GM23338 (cell line): Measurements from ENCODE around the gene PLD1. TPM values are rescaled to one million over a fixed set of nuclear protein-coding genes. Genes with fewer than 3 reads are reported as not detected.

ENCODE experiments used
- CREB1 ChIP-seq: fragments of 250-450 bp; sonication (Bioruptor Pico); IDR thresholded peaks from 2 replicates; pipeline ENCODE4 v1.5.0; 2020; ENCODE audit warnings: low read depth, mild to moderate bottlenecking, moderate library complexity
- EZH2 ChIP-seq: fragments of 200-600 bp; sonication (generic); IDR thresholded peaks from one replicate; pipeline ENCODE4 v1.8.0; 2017; ENCODE audit warnings: antibody characterized with exemption, mild to moderate bottlenecking, low read depth; ENCODE audit not compliant: unreplicated experiment
- JUNB ChIP-seq: IDR thresholded peaks from one replicate; pipeline ENCODE4 v1.6.1; 2016; ENCODE audit warnings: antibody characterized with exemption; ENCODE audit not compliant: unreplicated experiment
- NANOG ChIP-seq: IDR thresholded peaks from 2 replicates; pipeline ENCODE4 v1.6.1; 2016; ENCODE audit warnings: antibody characterized with exemption, borderline replicate concordance
- POLR2AphosphoS5 ChIP-seq: IDR thresholded peaks from 2 replicates; pipeline ENCODE4 v1.6.1; 2016; ENCODE audit warnings: antibody characterized with exemption, low read depth
- STAT1 ChIP-seq: IDR thresholded peaks from one replicate; pipeline ENCODE4 v1.6.1; 2016; ENCODE audit warnings: antibody characterized with exemption; ENCODE audit not compliant: unreplicated experiment
- ZNF114 ChIP-seq: fragments of 250-450 bp; sonication (Bioruptor Pico); IDR thresholded peaks from 2 replicates; pipeline ENCODE4 v1.5.0; 2020; ENCODE audit warnings: mild to moderate bottlenecking, moderate library complexity
- ZNF331 ChIP-seq: fragments of 250-450 bp; sonication (Bioruptor Pico); IDR thresholded peaks from 2 replicates; pipeline ENCODE4 v1.5.0; 2020; ENCODE audit warnings: low read depth, mild to moderate bottlenecking, moderate library complexity
- polyA plus RNA-seq: library from polyadenylated mRNA; unstranded; fragments of >200 nt; fragmentation: Nextera tagmentation; extraction: Ambion mirVana; gene quantifications from 2 replicates; pipeline ENCODE4 v1.2.1, GENCODE V29; 2016
- total RNA-seq: library from RNA; depleted of rRNA; stranded (reverse); fragments of >200 nt; shearing (Covaris generic); gene quantifications from 2 replicates; pipeline ENCODE4 v1.2.3, GENCODE V29; 2014
- TF ChIP-seq, protein P1 (sequence below): fragments of 250-450 bp; sonication (Bioruptor Pico); IDR thresholded peaks from 2 replicates; pipeline ENCODE4 v1.5.0; 2020; ENCODE audit warnings: mild to moderate bottlenecking, moderate library complexity
- TF ChIP-seq, protein P2 (sequence below): IDR thresholded peaks from 2 replicates; pipeline ENCODE4 v1.6.1; 2016; ENCODE audit warnings: antibody characterized with exemption

The PLD1 gene
- total and polyA plus RNA-seq, 2 experiments from 2014 or later = 1.4 to 2.2 TPM

DNA sequence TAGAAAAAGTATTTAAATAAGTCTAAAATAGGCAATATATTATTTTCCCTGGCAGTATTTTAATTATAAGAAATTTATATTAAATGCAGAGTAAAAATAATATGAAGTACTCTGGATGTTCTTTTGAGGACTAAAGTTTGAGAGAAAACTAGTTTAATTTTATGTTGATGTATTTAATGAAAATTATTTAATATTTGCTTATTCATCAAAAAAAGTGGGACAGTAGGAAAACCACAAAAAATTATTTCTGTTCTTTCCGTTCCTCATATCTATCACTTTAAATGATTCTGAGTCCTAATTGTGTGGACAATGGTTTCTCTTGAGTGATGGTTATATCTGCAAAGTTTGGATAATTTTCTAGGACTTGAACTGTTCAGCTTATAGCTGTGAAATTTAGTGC lies 202.8 kb downstream of the PLD1 start (continued):
- TF ChIP-seq, protein P1, sequence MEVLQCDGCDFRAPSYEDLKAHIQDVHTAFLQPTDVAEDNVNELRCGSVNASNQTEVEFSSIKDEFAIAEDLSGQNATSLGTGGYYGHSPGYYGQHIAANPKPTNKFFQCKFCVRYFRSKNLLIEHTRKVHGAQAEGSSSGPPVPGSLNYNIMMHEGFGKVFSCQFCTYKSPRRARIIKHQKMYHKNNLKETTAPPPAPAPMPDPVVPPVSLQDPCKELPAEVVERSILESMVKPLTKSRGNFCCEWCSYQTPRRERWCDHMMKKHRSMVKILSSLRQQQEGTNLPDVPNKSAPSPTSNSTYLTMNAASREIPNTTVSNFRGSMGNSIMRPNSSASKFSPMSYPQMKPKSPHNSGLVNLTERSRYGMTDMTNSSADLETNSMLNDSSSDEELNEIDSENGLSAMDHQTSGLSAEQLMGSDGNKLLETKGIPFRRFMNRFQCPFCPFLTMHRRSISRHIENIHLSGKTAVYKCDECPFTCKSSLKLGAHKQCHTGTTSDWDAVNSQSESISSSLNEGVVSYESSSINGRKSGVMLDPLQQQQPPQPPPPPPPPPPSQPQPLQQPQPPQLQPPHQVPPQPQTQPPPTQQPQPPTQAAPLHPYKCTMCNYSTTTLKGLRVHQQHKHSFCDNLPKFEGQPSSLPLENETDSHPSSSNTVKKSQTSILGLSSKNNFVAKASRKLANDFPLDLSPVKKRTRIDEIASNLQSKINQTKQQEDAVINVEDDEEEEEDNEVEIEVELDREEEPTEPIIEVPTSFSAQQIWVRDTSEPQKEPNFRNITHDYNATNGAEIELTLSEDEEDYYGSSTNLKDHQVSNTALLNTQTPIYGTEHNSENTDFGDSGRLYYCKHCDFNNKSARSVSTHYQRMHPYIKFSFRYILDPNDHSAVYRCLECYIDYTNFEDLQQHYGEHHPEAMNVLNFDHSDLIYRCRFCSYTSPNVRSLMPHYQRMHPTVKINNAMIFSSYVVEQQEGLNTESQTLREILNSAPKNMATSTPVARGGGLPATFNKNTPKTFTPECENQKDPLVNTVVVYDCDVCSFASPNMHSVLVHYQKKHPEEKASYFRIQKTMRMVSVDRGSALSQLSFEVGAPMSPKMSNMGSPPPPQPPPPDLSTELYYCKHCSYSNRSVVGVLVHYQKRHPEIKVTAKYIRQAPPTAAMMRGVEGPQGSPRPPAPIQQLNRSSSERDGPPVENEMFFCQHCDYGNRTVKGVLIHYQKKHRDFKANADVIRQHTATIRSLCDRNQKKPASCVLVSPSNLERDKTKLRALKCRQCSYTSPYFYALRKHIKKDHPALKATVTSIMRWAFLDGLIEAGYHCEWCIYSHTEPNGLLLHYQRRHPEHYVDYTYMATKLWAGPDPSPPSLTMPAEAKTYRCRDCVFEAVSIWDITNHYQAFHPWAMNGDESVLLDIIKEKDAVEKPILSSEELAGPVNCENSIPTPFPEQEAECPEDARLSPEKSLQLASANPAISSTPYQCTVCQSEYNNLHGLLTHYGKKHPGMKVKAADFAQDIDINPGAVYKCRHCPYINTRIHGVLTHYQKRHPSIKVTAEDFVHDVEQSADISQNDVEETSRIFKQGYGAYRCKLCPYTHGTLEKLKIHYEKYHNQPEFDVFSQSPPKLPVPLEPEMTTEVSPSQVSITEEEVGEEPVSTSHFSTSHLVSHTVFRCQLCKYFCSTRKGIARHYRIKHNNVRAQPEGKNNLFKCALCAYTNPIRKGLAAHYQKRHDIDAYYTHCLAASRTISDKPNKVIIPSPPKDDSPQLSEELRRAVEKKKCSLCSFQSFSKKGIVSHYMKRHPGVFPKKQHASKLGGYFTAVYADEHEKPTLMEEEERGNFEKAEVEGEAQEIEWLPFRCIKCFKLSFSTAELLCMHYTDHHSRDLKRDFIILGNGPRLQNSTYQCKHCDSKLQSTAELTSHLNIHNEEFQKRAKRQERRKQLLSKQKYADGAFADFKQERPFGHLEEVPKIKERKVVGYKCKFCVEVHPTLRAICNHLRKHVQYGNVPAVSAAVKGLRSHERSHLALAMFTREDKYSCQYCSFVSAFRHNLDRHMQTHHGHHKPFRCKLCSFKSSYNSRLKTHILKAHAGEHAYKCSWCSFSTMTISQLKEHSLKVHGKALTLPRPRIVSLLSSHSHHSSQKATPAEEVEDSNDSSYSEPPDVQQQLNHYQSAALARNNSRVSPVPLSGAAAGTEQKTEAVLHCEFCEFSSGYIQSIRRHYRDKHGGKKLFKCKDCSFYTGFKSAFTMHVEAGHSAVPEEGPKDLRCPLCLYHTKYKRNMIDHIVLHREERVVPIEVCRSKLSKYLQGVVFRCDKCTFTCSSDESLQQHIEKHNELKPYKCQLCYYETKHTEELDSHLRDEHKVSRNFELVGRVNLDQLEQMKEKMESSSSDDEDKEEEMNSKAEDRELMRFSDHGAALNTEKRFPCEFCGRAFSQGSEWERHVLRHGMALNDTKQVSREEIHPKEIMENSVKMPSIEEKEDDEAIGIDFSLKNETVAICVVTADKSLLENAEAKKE = no peak
- TF ChIP-seq JUNB = no peak
- TF ChIP-seq ZNF114 (CRISPR knock-in tag) = no peak
- TF ChIP-seq, protein P2, sequence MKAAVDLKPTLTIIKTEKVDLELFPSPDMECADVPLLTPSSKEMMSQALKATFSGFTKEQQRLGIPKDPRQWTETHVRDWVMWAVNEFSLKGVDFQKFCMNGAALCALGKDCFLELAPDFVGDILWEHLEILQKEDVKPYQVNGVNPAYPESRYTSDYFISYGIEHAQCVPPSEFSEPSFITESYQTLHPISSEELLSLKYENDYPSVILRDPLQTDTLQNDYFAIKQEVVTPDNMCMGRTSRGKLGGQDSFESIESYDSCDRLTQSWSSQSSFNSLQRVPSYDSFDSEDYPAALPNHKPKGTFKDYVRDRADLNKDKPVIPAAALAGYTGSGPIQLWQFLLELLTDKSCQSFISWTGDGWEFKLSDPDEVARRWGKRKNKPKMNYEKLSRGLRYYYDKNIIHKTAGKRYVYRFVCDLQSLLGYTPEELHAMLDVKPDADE = no peak
- no peak for TF ChIP-seq ZNF331 (CRISPR knock-in tag)
- TF ChIP-seq POLR2AphosphoS5 = no peak
- TF ChIP-seq EZH2 = no peak
- TF ChIP-seq STAT1 = no peak
- TF ChIP-seq CREB1 (CRISPR knock-in tag) = no peak
- no peak for TF ChIP-seq NANOG
